Keratinocyte (primary cell): ENCODE data around the gene MAJIN.

ENCODE experiments used
- CTCF ChIP-seq, 3 experiments: IDR thresholded peaks in 1 of 3; conservative IDR thresholded peaks in 1 of 3; optimal IDR thresholded peaks in 1 of 3; 2 replicates in 2 of 3; 3 replicates in 1 of 3; pipeline versions ENCODE3 to v1.5.1; 2011; ENCODE audit warnings: low read length in 3 of 3, mild to moderate bottlenecking in 3 of 3, moderate library complexity in 2 of 3, control low read depth in 1 of 3, inconsistent platforms in 1 of 3; ENCODE audit not compliant: insufficient read depth in 2 of 3; ENCODE audit errors: extremely low read depth in 1 of 3
- EZH2 ChIP-seq: IDR thresholded peaks from one replicate; pipeline ENCODE4 v1.6.1; 2012; ENCODE audit warnings: inconsistent platforms, mild to moderate bottlenecking, low read length, moderate library complexity

- no peak for TF ChIP-seq EZH2
- TF ChIP-seq CTCF (optimal IDR thresholded peaks at IDR 0.05 in 1 of 3, IDR thresholded peaks at IDR 0.05 in 1 of 3, conservative IDR thresholded peaks at IDR 0.05 in 1 of 3; ENCODE audit: extremely low read depth in 1 of 3, insufficient read depth in 2 of 3, low read length in 3 of 3) = no peak
Observed at GRCh38 chr11:65016705-65017104, 44.8 kb upstream of the MAJIN start.
